Trophoblast cell (in vitro differentiated cells and primary cell): ENCODE results near the gene GRAMD2A.

ENCODE experiments used
- DNase-seq, 2 donors: peaks; one replicate each; pipeline ENCODE4 v3.0.0-alpha.2; 2016
- H2AFZ ChIP-seq: 2 replicates; pipeline ENCODE4 v1.6.1; 2013; ENCODE audit warnings: low read length, moderate library complexity, mild to moderate bottlenecking; ENCODE audit not compliant: insufficient read depth, poor library complexity
- H2AK5ac ChIP-seq: 2 replicates; pipeline ENCODE4 v1.6.1; 2013; ENCODE audit warnings: mild to moderate bottlenecking, low read length
- H2BK120ac ChIP-seq: 2 replicates; pipeline ENCODE4 v1.6.1; 2013; ENCODE audit warnings: low read length, mild to moderate bottlenecking, moderate library complexity; ENCODE audit not compliant: insufficient read depth, poor library complexity
- H2BK12ac ChIP-seq: 2 replicates; pipeline ENCODE4 v1.6.1; 2013; ENCODE audit warnings: mild to moderate bottlenecking, low read length, moderate library complexity
- H2BK5ac ChIP-seq: 2 replicates; pipeline ENCODE4 v1.6.1; 2013; ENCODE audit warnings: low read length, low read depth, moderate library complexity, mild to moderate bottlenecking; ENCODE audit not compliant: poor library complexity
- H3K14ac ChIP-seq: 2 replicates; pipeline ENCODE4 v1.6.1; 2013; ENCODE audit warnings: mild to moderate bottlenecking, low read length
- H3K18ac ChIP-seq: 2 replicates; pipeline ENCODE4 v1.6.1; 2013; ENCODE audit warnings: mild to moderate bottlenecking, low read length
- H3K23ac ChIP-seq: 2 replicates; pipeline ENCODE4 v1.6.1; 2013; ENCODE audit warnings: low read length
- H3K27ac ChIP-seq: 2 replicates; pipeline ENCODE4 v1.5.1; 2013; ENCODE audit warnings: low read depth, mild to moderate bottlenecking, inconsistent platforms, low read length, moderate library complexity
- H3K27me3 ChIP-seq: 2 replicates; pipeline ENCODE4 v1.6.1; 2013; ENCODE audit warnings: inconsistent platforms, mild to moderate bottlenecking, low read length, moderate library complexity; ENCODE audit not compliant: insufficient read depth
- H3K36me3 ChIP-seq, 2 experiments: 1 replicate in 1 of 2; 2 replicates in 1 of 2; pipeline ENCODE4 v1.6.1; 2013; ENCODE audit warnings: low read length in 2 of 2, mild to moderate bottlenecking in 2 of 2, moderate library complexity in 1 of 2; ENCODE audit not compliant: insufficient read depth in 2 of 2, control insufficient read depth in 1 of 2
- H3K4ac ChIP-seq: 2 replicates; pipeline ENCODE4 v1.6.1; 2013; ENCODE audit warnings: low read depth, mild to moderate bottlenecking, low read length, moderate library complexity
- H3K4me1 ChIP-seq, 2 experiments: 1 replicate in 1 of 2; 2 replicates in 1 of 2; pipeline ENCODE4 v1.6.1; 2013; ENCODE audit warnings: low read length in 2 of 2, mild to moderate bottlenecking in 2 of 2, moderate library complexity in 1 of 2; ENCODE audit not compliant: insufficient read depth in 2 of 2, control insufficient read depth in 1 of 2
- H3K4me2 ChIP-seq: 2 replicates; pipeline ENCODE4 v1.6.1; 2013; ENCODE audit warnings: inconsistent platforms, mild to moderate bottlenecking, low read length, moderate library complexity
- H3K4me3 ChIP-seq: 2 replicates; pipeline ENCODE4 v1.5.1; 2013; ENCODE audit warnings: mild to moderate bottlenecking, low read depth, low read length, inconsistent platforms
- H3K79me1 ChIP-seq: one replicate; pipeline ENCODE4 v1.6.1; 2013; ENCODE audit warnings: low read length
- H3K79me2 ChIP-seq: 2 replicates; pipeline ENCODE4 v1.6.1; 2013; ENCODE audit warnings: low read length, mild to moderate bottlenecking; ENCODE audit not compliant: control insufficient read depth, insufficient read depth, poor library complexity
- H3K9ac ChIP-seq: 2 replicates; pipeline ENCODE4 v1.6.1; 2013; ENCODE audit warnings: mild to moderate bottlenecking, low read length
- H3K9me3 ChIP-seq: 2 replicates; pipeline ENCODE4 v1.6.1; 2013; ENCODE audit warnings: low read depth, mild to moderate bottlenecking, control low read depth, inconsistent platforms, low read length; ENCODE audit not compliant: insufficient read depth
- H4K12ac ChIP-seq: 2 replicates; pipeline ENCODE4 v1.6.1; 2013; ENCODE audit warnings: low read depth, mild to moderate bottlenecking, low read length, moderate library complexity
- H4K8ac ChIP-seq: 2 replicates; pipeline ENCODE4 v1.6.1; 2013; ENCODE audit warnings: low read depth, mild to moderate bottlenecking, low read length, moderate library complexity
- H4K91ac ChIP-seq: one replicate; pipeline ENCODE4 v1.6.1; 2013; ENCODE audit warnings: low read depth, mild to moderate bottlenecking, low read length, moderate library complexity
- WGBS: extraction: QIAGEN DNeasy Blood & Tissue Kit; methylation state at CpG from one replicate; pipeline ENCODE4 v1.1.7; 2013; ENCODE audit warnings: missing lambda C conversion rate; ENCODE audit not compliant: insufficient read length, insufficient coverage; ENCODE audit errors: extremely low coverage; 5-methylcytosine and 5-hydroxymethylcytosine counted together

Gene GRAMD2A

GRCh38 chr15:72179950-72180581 is 17.5 kb downstream of the GRAMD2A start:
- Histone ChIP-seq H3K4me3 (no peak overlapping the region), H2AFZ (peak overlapping the region; percentile 61), H3K36me3 (no peaks in the 10 kb centered on the region), H3K4me2 (no peak overlapping the region), H3K27me3 (no peaks in the 10 kb centered on the region), H3K79me2 (peaks cover 2% of the 10 kb centered on the region), H3K23ac (no peak overlapping the region), H4K91ac (peak overlapping the region; percentile 92), H3K9ac (no peak overlapping the region), H2AK5ac (peak overlapping the region; percentile 63), H3K14ac (peak overlapping the region; percentile 65), H3K79me1 (peaks cover 25% of the 10 kb centered on the region), H3K4me1 (peaks cover 42% of the 10 kb centered on the region in 2 experiments), H4K12ac (no peak overlapping the region), H3K9me3 (no peaks in the 10 kb centered on the region), H2BK12ac (peak overlapping the region; percentile 72), H2BK120ac (peak overlapping the region; percentile 84), H3K27ac (peak overlapping the region; percentile 51), H4K8ac (peak overlapping the region; percentile 66), H2BK5ac (peak overlapping the region; percentile 73), H3K4ac (peak overlapping the region; percentile 19), H3K18ac (peak overlapping the region; percentile 62)
- DNase-seq: no peak
- no CpG with 5 or more reads among the region's 16 CpGs for WGBS

DNA sequence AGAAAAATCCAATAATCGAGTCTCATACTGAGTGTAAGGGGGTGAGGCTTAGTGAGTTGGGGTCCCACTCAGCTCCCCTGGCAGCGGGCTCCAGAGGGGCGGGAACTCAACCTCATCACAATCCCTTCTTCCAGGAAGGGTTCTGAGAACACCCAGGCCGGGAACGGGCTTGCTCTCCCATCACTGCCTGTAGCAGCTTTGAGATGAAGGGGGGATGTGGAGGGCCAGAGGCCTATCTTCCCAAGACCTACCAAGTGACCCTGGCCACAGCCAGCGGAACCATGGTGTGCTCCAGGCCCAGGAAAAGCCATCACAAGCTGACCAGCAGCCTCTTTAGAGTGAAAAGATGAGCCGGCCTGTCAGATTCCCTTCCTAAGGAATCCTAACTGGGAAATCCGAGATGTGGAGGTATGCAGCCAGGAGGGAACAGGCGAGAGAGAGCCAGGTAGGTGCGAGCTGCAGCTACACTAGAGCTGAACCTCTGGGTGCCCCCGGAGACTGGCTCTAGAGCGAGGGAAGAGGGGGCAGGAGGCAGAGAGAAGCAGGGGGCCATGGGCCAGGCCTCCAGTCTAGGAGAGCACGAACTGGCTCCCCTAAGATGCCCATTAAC is 18.5 kb downstream of the GRAMD2A start:
- H2BK120ac ChIP-seq: peak overlapping the region; percentile 84

DNA sequence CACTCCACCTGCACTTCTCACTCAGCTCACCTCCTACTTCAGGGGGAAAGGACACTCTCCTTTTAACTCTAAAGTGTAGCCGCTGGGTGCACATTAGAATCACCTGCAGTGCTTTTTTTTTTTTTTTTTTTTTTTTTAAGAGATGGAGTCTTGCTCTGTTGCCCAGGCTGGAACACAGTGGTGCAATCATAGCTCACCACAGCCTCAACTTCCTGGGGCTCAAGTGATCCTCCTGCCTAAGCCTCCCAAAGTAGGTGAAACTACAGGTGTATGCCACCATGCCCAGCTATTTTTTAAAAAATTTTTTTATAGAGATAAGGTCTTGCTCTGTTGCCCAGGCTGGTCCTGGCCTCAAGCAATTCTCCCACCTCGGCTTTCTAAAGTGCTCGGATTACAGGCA is 20.8 kb downstream of the GRAMD2A start:
- Histone ChIP-seq H4K12ac (no peak overlapping the region), H3K79me1 (peaks cover 17% of the 10 kb centered on the region), H4K8ac (no peak overlapping the region), H3K4me2 (no peak overlapping the region), H2BK5ac (no peak overlapping the region), H4K91ac (no peak overlapping the region), H3K27me3 (no peaks in the 10 kb centered on the region), H2AK5ac (no peak overlapping the region), H2AFZ (no peak overlapping the region), H3K79me2 (peaks cover 4% of the 10 kb centered on the region), H2BK120ac (no peak overlapping the region), H3K18ac (no peak overlapping the region), H3K27ac (no peak overlapping the region), H2BK12ac (no peak overlapping the region), H3K9me3 (no peaks in the 10 kb centered on the region), H3K9ac (no peak overlapping the region), H3K4me3 (no peak overlapping the region), H3K36me3 (no peaks in the 10 kb centered on the region), H3K23ac (no peak overlapping the region), H3K4me1 (peaks cover 31 to 32% of the 10 kb centered on the region in 2 experiments), H3K14ac (no peak overlapping the region), H3K4ac (no peak overlapping the region)
- WGBS: no CpG with 5 or more reads among the region's 3 CpGs
- DNase-seq: no peak

More for the DNA sequence above, 18.5 kb downstream of the GRAMD2A start:
- Histone ChIP-seq H2AFZ (peak overlapping the region; percentile 61), H3K79me1 (peaks cover 20% of the 10 kb centered on the region), H3K18ac (peak overlapping the region; percentile 41), H3K4me1 (peaks cover 37 to 39% of the 10 kb centered on the region in 2 experiments), H3K9ac (no peak overlapping the region), H2AK5ac (peak overlapping the region; percentile 58), H3K79me2 (peaks cover 4% of the 10 kb centered on the region), H3K27me3 (no peaks in the 10 kb centered on the region), H3K4ac (peak overlapping the region; percentile 16), H3K36me3 (no peaks in the 10 kb centered on the region), H4K91ac (peak overlapping the region; percentile 92), H4K8ac (peak overlapping the region; percentile 66), H3K9me3 (no peaks in the 10 kb centered on the region), H2BK12ac (peak overlapping the region; percentile 78), H3K27ac (peak overlapping the region; percentile 51), H2BK5ac (peak overlapping the region; percentile 3), H3K4me2 (no peak overlapping the region), H3K14ac (peak overlapping the region; percentile 28), H3K23ac (no peak overlapping the region), H3K4me3 (no peak overlapping the region), H4K12ac (no peak overlapping the region)
- no CpG with 5 or more reads among the region's 13 CpGs for WGBS
- peak in 1 of 2 donors; percentile 49 for DNase-seq

DNA sequence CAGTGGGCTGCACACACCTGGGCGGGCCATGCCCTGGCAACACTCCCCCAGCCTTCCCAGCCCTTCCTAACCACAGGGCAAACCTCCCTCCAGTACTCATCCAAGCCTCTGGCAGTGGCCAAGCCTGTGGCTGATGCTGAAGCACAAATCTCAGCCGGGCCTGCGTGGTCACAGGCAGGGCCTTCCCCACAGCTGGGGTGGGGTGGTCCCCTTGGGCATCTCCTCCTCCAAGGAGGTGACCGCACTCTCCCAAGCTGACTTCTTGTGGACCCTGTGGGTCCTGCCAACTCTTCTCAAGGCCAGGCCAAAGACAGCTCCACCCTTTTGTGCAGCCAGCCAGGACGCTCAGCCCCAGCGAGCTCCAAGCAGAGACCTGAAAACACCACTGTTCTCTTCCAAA is 21.4 kb downstream of the GRAMD2A start:
- Histone ChIP-seq H4K12ac (no peak overlapping the region), H2AK5ac (peak overlapping the region; percentile 53), H3K79me2 (peaks cover 4% of the 10 kb centered on the region), H3K23ac (no peak overlapping the region), H2AFZ (no peak overlapping the region), H2BK5ac (no peak overlapping the region), H3K27ac (no peak overlapping the region), H3K4ac (no peak overlapping the region), H3K36me3 (no peaks in the 10 kb centered on the region), H3K18ac (no peak overlapping the region), H3K4me3 (no peak overlapping the region), H4K91ac (peak overlapping the region; percentile 63), H2BK120ac (no peak overlapping the region), H3K27me3 (no peaks in the 10 kb centered on the region), H3K4me2 (no peak overlapping the region), H4K8ac (no peak overlapping the region), H3K79me1 (peaks cover 17% of the 10 kb centered on the region), H3K14ac (peak overlapping the region; percentile 28), H2BK12ac (peak overlapping the region; percentile 37), H3K4me1 (peaks cover 31 to 32% of the 10 kb centered on the region in 2 experiments), H3K9me3 (no peaks in the 10 kb centered on the region), H3K9ac (no peak overlapping the region)
- no CpG with 5 or more reads among the region's 6 CpGs for WGBS
- DNase-seq: no peak
